ENCODE measurements around the gene SLC26A6.

The SLC26A6 gene

GRCh38 chr3:48597408-48597800 is 37.9 kb downstream of the SLC26A6 start:
- DNase-seq, result no peak

GRCh38 chr3:48596676-48597407 is 38.4 kb downstream of the SLC26A6 start:
- no peak for DNase-seq

GRCh38 chr3:48596157-48596556 is 39.1 kb downstream of the SLC26A6 start:
- no peak for DNase-seq

GRCh38 chr3:48595526-48596121 is 39.6 kb downstream of the SLC26A6 start:
- DNase-seq, result peak; percentile 9

GRCh38 chr3:48595075-48595525 is 40.2 kb downstream of the SLC26A6 start, which contains the start of gene COL7A1:
COL7A1 (minus strand) TSS chr3:48595329; CDS start chr3:48595159, 170 bp downstream.
- no peak for DNase-seq

- no peak for DNase-seq
These were observed 40.7 kb downstream of the SLC26A6 start for GRCh38 chr3:48594417-48595049.

GRCh38 chr3:48593337-48593736 is 41.9 kb downstream of the SLC26A6 start:
- no peak for DNase-seq

GRCh38 chr3:48592519-48593087 is 42.7 kb downstream of the SLC26A6 start:
- DNase-seq, result no peak

- no peak for DNase-seq
These were observed 43.3 kb downstream of the SLC26A6 start for GRCh38 chr3:48591886-48592518.

- no peak for DNase-seq
These were observed 43.8 kb downstream of the SLC26A6 start for GRCh38 chr3:48591436-48591835.

GRCh38 chr3:48588230-48588629 is 47.0 kb downstream of the SLC26A6 start:
- no peak for DNase-seq

- DNase-seq, result no peak
These were observed 47.6 kb downstream of the SLC26A6 start for GRCh38 chr3:48587686-48588085.

- no peak for DNase-seq
These were observed 49.9 kb downstream of the SLC26A6 start for GRCh38 chr3:48585411-48585810.

GRCh38 chr3:48584836-48585235 is 50.4 kb downstream of the SLC26A6 start:
- DNase-seq, result no peak

- no peak for DNase-seq
These were observed 53.4 kb downstream of the SLC26A6 start for GRCh38 chr3:48581621-48582481.

GRCh38 chr3:48576647-48577046 is 58.6 kb downstream of the SLC26A6 start:
- no peak for DNase-seq

Measured in CD4-positive, alpha-beta T cell treated with Interleukin-6 for 4 hours (primary cell).